ENCODE measurements around the gene ANKEF1. TPM values are rescaled to one million over a fixed set of nuclear protein-coding genes. Genes with fewer than 3 reads are reported as not detected.

Gene ANKEF1
- total and polyA plus RNA-seq, 2 experiments from 2014 or later, result 4.7 to 9.7 TPM

DNA sequence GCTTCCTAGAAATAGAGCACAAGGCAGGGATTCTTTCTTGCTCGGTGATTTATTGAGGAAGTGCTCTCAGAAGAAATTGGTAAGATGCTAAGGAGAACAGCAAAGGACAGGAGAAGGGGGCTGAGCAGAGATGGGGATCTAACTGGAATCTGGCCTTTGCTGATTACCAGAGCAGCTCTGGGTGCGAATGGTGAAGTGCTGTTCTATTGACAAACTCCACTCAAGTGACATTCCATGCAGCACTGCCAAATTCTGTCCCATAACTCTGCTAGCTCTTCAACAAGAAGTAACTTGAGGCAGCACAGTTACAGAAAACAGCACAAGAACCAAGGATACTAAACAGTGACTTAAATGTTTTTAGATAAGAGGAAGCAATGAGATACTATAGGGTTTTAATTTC is 13.8 kb upstream of the ANKEF1 start (continued):
- TF ChIP-seq, protein P1, sequence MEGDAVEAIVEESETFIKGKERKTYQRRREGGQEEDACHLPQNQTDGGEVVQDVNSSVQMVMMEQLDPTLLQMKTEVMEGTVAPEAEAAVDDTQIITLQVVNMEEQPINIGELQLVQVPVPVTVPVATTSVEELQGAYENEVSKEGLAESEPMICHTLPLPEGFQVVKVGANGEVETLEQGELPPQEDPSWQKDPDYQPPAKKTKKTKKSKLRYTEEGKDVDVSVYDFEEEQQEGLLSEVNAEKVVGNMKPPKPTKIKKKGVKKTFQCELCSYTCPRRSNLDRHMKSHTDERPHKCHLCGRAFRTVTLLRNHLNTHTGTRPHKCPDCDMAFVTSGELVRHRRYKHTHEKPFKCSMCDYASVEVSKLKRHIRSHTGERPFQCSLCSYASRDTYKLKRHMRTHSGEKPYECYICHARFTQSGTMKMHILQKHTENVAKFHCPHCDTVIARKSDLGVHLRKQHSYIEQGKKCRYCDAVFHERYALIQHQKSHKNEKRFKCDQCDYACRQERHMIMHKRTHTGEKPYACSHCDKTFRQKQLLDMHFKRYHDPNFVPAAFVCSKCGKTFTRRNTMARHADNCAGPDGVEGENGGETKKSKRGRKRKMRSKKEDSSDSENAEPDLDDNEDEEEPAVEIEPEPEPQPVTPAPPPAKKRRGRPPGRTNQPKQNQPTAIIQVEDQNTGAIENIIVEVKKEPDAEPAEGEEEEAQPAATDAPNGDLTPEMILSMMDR (conservative IDR thresholded peaks at IDR 0.05; ENCODE audit: low read depth in 2 of 2), result no peak
- no peak for TF ChIP-seq ZNF331 (CRISPR knock-in tag; IDR thresholded peaks at IDR 0.05; ENCODE audit: low read depth)
- TF ChIP-seq CREB1 (CRISPR knock-in tag; IDR thresholded peaks at IDR 0.05; ENCODE audit: low read depth), result no peak
- TF ChIP-seq EZH2phosphoT487 (IDR thresholded peaks at IDR 0.05; ENCODE audit: unreplicated experiment), result no peak
- no peak for TF ChIP-seq EZH2 (IDR thresholded peaks at IDR 0.05; ENCODE audit: low read depth, unreplicated experiment)
- TF ChIP-seq, protein P2, sequence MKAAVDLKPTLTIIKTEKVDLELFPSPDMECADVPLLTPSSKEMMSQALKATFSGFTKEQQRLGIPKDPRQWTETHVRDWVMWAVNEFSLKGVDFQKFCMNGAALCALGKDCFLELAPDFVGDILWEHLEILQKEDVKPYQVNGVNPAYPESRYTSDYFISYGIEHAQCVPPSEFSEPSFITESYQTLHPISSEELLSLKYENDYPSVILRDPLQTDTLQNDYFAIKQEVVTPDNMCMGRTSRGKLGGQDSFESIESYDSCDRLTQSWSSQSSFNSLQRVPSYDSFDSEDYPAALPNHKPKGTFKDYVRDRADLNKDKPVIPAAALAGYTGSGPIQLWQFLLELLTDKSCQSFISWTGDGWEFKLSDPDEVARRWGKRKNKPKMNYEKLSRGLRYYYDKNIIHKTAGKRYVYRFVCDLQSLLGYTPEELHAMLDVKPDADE (IDR thresholded peaks at IDR 0.05), result no peak
- TF ChIP-seq STAT1 (IDR thresholded peaks at IDR 0.05; ENCODE audit: unreplicated experiment), result no peak
- no peak for TF ChIP-seq NANOG (IDR thresholded peaks at IDR 0.05; ENCODE audit: borderline replicate concordance)

DNA sequence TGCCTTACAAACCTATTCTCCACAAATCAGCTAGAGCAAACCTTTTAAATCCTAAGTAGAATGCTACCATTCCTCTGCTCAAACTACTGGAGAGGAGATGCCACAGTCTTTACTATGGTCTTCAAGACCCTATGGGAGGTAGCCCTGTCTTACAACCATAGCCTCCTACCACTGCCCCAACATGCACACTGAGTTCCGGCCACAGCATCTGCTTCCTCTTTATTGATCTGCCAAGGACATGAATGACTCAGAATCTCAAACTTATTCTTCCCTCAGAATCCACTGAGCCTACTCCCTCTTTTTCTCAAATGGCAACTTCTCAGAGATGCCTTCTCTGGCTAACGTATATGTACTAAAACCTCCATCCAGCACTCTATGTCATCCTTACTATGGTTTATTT is 12.2 kb upstream of the ANKEF1 start:
- Histone ChIP-seq H4K20me1 (replicated peaks; ENCODE audit: insufficient read depth) (no peaks in the 10 kb centered on the region), H2AFZ (peak overlapping the region; percentile 14; the same call in 1 of the 2 replicates), H3K4me3 (no peak overlapping the region), H3K36me3 (ENCODE audit: insufficient read depth) (no peaks in the 10 kb centered on the region), H3K4me1 (ENCODE audit: insufficient read depth) (no peaks in the 10 kb centered on the region), H3K9me2 (ENCODE audit: insufficient read depth) (no peaks in the 10 kb centered on the region), H3K27me3 (ENCODE audit: insufficient read depth) (no peaks in the 10 kb centered on the region), H3F3A (replicated peaks; ENCODE audit: low read depth) (no peaks in the 10 kb centered on the region), H3K79me2 (replicated peaks; ENCODE audit: insufficient read depth) (no peaks in the 10 kb centered on the region), H3K4me2 (no peak overlapping the region), H3K27ac (ENCODE audit: low read depth) (no peak overlapping the region)
- Mint-ChIP-seq H3K4me1 (no peaks in the 10 kb centered on the region), H3K27me3 (ENCODE audit: insufficient read depth, low read depth, poor library complexity) (no peaks in the 10 kb centered on the region), H3K9me3 (no peaks in the 10 kb centered on the region), H3K27ac (no peak overlapping the region), H3K36me3 (ENCODE audit: low read depth) (no peaks in the 10 kb centered on the region), H3K4me3 (no peak overlapping the region)
- ATAC-seq (no peak), DNase-seq (ENCODE audit: low spot score) (no peak)
- TF ChIP-seq, protein P1 (conservative IDR thresholded peaks at IDR 0.05; ENCODE audit: low read depth in 2 of 2), result no peak
- TF ChIP-seq STAT1 (IDR thresholded peaks at IDR 0.05; ENCODE audit: unreplicated experiment) (no peak), ZNF331 (CRISPR knock-in tag; IDR thresholded peaks at IDR 0.05; ENCODE audit: low read depth) (no peak), JUNB (IDR thresholded peaks at IDR 0.05; ENCODE audit: unreplicated experiment) (no peak), ZNF114 (CRISPR knock-in tag; IDR thresholded peaks at IDR 0.05) (no peak), POLR2AphosphoS5 (IDR thresholded peaks at IDR 0.05; ENCODE audit: low read depth) (no peak)
- TF ChIP-seq, protein P3, sequence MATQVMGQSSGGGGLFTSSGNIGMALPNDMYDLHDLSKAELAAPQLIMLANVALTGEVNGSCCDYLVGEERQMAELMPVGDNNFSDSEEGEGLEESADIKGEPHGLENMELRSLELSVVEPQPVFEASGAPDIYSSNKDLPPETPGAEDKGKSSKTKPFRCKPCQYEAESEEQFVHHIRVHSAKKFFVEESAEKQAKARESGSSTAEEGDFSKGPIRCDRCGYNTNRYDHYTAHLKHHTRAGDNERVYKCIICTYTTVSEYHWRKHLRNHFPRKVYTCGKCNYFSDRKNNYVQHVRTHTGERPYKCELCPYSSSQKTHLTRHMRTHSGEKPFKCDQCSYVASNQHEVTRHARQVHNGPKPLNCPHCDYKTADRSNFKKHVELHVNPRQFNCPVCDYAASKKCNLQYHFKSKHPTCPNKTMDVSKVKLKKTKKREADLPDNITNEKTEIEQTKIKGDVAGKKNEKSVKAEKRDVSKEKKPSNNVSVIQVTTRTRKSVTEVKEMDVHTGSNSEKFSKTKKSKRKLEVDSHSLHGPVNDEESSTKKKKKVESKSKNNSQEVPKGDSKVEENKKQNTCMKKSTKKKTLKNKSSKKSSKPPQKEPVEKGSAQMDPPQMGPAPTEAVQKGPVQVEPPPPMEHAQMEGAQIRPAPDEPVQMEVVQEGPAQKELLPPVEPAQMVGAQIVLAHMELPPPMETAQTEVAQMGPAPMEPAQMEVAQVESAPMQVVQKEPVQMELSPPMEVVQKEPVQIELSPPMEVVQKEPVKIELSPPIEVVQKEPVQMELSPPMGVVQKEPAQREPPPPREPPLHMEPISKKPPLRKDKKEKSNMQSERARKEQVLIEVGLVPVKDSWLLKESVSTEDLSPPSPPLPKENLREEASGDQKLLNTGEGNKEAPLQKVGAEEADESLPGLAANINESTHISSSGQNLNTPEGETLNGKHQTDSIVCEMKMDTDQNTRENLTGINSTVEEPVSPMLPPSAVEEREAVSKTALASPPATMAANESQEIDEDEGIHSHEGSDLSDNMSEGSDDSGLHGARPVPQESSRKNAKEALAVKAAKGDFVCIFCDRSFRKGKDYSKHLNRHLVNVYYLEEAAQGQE (IDR thresholded peaks at IDR 0.05; ENCODE audit: unreplicated experiment), result no peak
